OCI-M2 (cell line): Measurements from ENCODE around the gene RASGEF1B.

ENCODE experiments used
- DNase-seq: peaks from one replicate; lab custom pipeline; 2025; ENCODE audit not compliant: unreplicated experiment; lab: John Stamatoyannopoulos, UW

The RASGEF1B gene

GRCh38 chr4:81471588-81472280 is at the start of gene RASGEF1B:
Gene RASGEF1B, minus strand, starts transcription at chr4:81471907. Its CDS starts 12,399 bp downstream, at chr4:81459508.
- no peak for DNase-seq

GRCh38 chr4:81519856-81520255 is 48.1 kb upstream of the RASGEF1B start:
- DNase-seq, result no peak

- no peak for DNase-seq
Measured at GRCh38 chr4:81519427-81519773, 47.7 kb upstream of the RASGEF1B start.

GRCh38 chr4:81518762-81519426 is 47.2 kb upstream of the RASGEF1B start:
- no peak for DNase-seq

GRCh38 chr4:81516241-81516640 is 44.5 kb upstream of the RASGEF1B start:
- no peak for DNase-seq

GRCh38 chr4:81512757-81513501 is 41.2 kb upstream of the RASGEF1B start:
- no peak for DNase-seq

GRCh38 chr4:81512001-81512756 is 40.5 kb upstream of the RASGEF1B start:
- no peak for DNase-seq

GRCh38 chr4:81510643-81511178 is 39.0 kb upstream of the RASGEF1B start:
- no peak for DNase-seq

GRCh38 chr4:81509822-81510221 is 38.1 kb upstream of the RASGEF1B start:
- DNase-seq, result no peak

GRCh38 chr4:81509191-81509590 is 37.5 kb upstream of the RASGEF1B start:
- DNase-seq, result no peak

- no peak for DNase-seq
Measured at GRCh38 chr4:81508411-81509185, 36.9 kb upstream of the RASGEF1B start.

GRCh38 chr4:81507530-81507929 is 35.8 kb upstream of the RASGEF1B start:
- no peak for DNase-seq

- DNase-seq, result no peak
Measured at GRCh38 chr4:81506731-81507130, 35.0 kb upstream of the RASGEF1B start.

- no peak for DNase-seq
Measured at GRCh38 chr4:81505726-81506125, 34.0 kb upstream of the RASGEF1B start.

- no peak for DNase-seq
Measured at GRCh38 chr4:81505004-81505598, 33.4 kb upstream of the RASGEF1B start.

GRCh38 chr4:81504112-81505003 is 32.7 kb upstream of the RASGEF1B start:
- DNase-seq, result no peak

- no peak for DNase-seq
Measured at GRCh38 chr4:81503586-81503985, 31.9 kb upstream of the RASGEF1B start.

- no peak for DNase-seq
Measured at GRCh38 chr4:81502564-81502963, 30.9 kb upstream of the RASGEF1B start.

GRCh38 chr4:81499840-81500239 is 28.1 kb upstream of the RASGEF1B start:
- DNase-seq, result no peak
